Measurements from ENCODE around the gene HCK. TPM values are rescaled to one million over a fixed set of nuclear protein-coding genes. Genes with fewer than 3 reads are reported as not detected.

HCK gene
- total RNA-seq (1 to 10 TPM in 1 of 5 donors, under 1 TPM in 4; 0.29 to 1.5 (median 0.73) TPM), total RNA-seq (0 to 31.9 (median 1.0) reads per million in 29 experiments)
- 3.1 TPM for total RNA-seq (2013)

- H3K27ac ChIP-seq (ENCODE audit: low read length): no peak within 1 kb of the TSS
- peak within 1 kb of the TSS; percentile 26 to 32 for H3K4me3 ChIP-seq (ENCODE audit: control insufficient read depth in 1 of 2, extremely low read depth in 1 of 2, low read length in 1 of 2)
- H3K4me1 ChIP-seq (ENCODE audit: control insufficient read depth in 1 of 2, extremely low read depth in 1 of 2, insufficient read depth in 2 of 2, low read length in 2 of 2): peaks cover 4 to 21% of the 10 kb centered on the region in 2 experiments
- Mint-ChIP-seq H3K4me3 (peak within 1 kb of the TSS; percentile 66 to 82 (median 66)), H3K27ac (peak within 1 kb of the TSS in 1 of 2 donors; percentile 81), H3K36me3 (no peaks in the 10 kb centered on the region), H3K4me1 (peaks cover 15 to 23% (median 18%) of the 10 kb centered on the region in 3 donors), H3K9me3 (no peaks in the 10 kb centered on the region), H3K27me3 (peaks cover 49 to 64% of the 10 kb centered on the region in 2 donors)
- POLR2A ChIA-PET: interaction anchor here in 1 of 2 donors (0.6 kb wide), 1 partner anchor 20 kb away, joined by 5 read pairs; no protein-coding TSS in a partner anchor
- DNase-seq (peak in 2 of 35 experiments; percentile 9 to 33), ATAC-seq (replicated peaks in 1 of 4) (peak; percentile 38 to 55 (median 48))
- peaks cover 0 to 53% of the 10 kb centered on the region in 2 experiments for H3K27me3 ChIP-seq (replicated peaks in 1 of 2; ENCODE audit: control insufficient read depth in 2 of 2, extremely low read depth in 1 of 2, insufficient read depth in 2 of 2, low read length in 1 of 2)
- WGBS (ENCODE audit: insufficient coverage): under 1% methylated on average over 44 of the region's 58 CpGs
- no peaks in the 10 kb centered on the region for H3K36me3 ChIP-seq (ENCODE audit: control insufficient read depth in 2 of 2, extremely low read depth in 1 of 2, insufficient read depth in 1 of 2, low read length in 1 of 2)
- H3K9me3 ChIP-seq: no peaks in the 10 kb centered on the region
- CTCF ChIA-PET: no interaction called here
Measured at GRCh38 chr20:32052090-32052777, at the start of gene HCK. HCK (plus strand) TSS chr20:32052242.

DNA sequence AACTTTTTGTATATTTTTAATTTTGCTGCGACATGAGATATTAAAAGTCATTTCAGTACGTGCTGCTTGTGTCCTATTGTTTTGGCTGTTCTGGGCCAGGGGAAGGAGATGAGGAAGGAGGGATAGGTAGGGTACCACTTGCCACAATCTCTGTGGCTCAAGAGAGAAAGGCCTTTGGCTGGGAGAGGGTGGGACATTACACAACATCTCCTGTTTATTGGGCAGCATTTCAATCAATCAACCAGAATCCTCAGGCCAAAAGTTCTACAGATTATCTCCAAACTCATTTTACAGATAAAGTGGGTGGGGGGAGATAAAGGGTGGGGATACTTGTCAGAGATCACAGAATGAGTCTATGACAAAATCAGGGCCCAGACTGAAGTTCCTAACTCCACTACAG, 48.7 kb upstream of the HCK start:
- H3K4me3 ChIP-seq (ENCODE audit: control insufficient read depth in 1 of 2, extremely low read depth in 1 of 2, low read length in 1 of 2): no peak overlapping the region
- no peak overlapping the region for H3K27ac ChIP-seq (ENCODE audit: low read length)
- POLR2A ChIA-PET: no interaction called here
- peaks cover 0 to 6% (median 3%) of the 10 kb centered on the region in 3 donors for H3K4me1 Mint-ChIP-seq
- peaks cover 0 to 27% of the 10 kb centered on the region in 2 experiments for H3K27me3 ChIP-seq (replicated peaks in 1 of 2; ENCODE audit: control insufficient read depth in 2 of 2, extremely low read depth in 1 of 2, insufficient read depth in 2 of 2, low read length in 1 of 2)
- H3K4me1 ChIP-seq (ENCODE audit: control insufficient read depth in 1 of 2, extremely low read depth in 1 of 2, insufficient read depth in 2 of 2, low read length in 2 of 2): peaks cover 0 to 3% of the 10 kb centered on the region in 2 experiments
- no peak overlapping the region for H3K4me3 Mint-ChIP-seq
- H3K36me3 Mint-ChIP-seq: no peaks in the 10 kb centered on the region
- H3K9me3 Mint-ChIP-seq: no peaks in the 10 kb centered on the region
- CTCF ChIA-PET: no interaction called here
- no peaks in the 10 kb centered on the region for H3K36me3 ChIP-seq (ENCODE audit: control insufficient read depth in 2 of 2, extremely low read depth in 1 of 2, insufficient read depth in 1 of 2, low read length in 1 of 2)
- ATAC-seq (replicated peaks in 1 of 4): no peak
- H3K27me3 Mint-ChIP-seq: peaks cover 6 to 7% of the 10 kb centered on the region in 2 donors
- WGBS (ENCODE audit: insufficient coverage): 100% methylated on average over 1 of the region's 2 CpGs
- no peaks in the 10 kb centered on the region for H3K9me3 ChIP-seq
- no peak for DNase-seq
- no peak overlapping the region for H3K27ac Mint-ChIP-seq

- CTCF ChIA-PET: no interaction called here
- H3K27ac ChIP-seq (ENCODE audit: low read length): no peak overlapping the region
Measured at GRCh38 chr20:32004963-32005362, 47.1 kb upstream of the HCK start.

GRCh38 chr20:32006053-32006452, 46.0 kb upstream of the HCK start:
- Histone ChIP-seq H3K36me3 (ENCODE audit: control insufficient read depth in 2 of 2, extremely low read depth in 1 of 2, insufficient read depth in 1 of 2, low read length in 1 of 2) (no peaks in the 10 kb centered on the region), H3K27ac (ENCODE audit: low read length) (no peak overlapping the region), H3K9me3 (no peaks in the 10 kb centered on the region), H3K4me3 (ENCODE audit: control insufficient read depth in 1 of 2, extremely low read depth in 1 of 2, low read length in 1 of 2) (no peak overlapping the region), H3K4me1 (ENCODE audit: control insufficient read depth in 1 of 2, extremely low read depth in 1 of 2, insufficient read depth in 2 of 2, low read length in 2 of 2) (peaks cover 0 to 3% of the 10 kb centered on the region in 2 experiments), H3K27me3 (replicated peaks in 1 of 2; ENCODE audit: control insufficient read depth in 2 of 2, extremely low read depth in 1 of 2, insufficient read depth in 2 of 2, low read length in 1 of 2) (peaks cover 0 to 30% of the 10 kb centered on the region in 2 experiments)
- no peak overlapping the region for H3K27ac Mint-ChIP-seq
- no peak for ATAC-seq (replicated peaks in 1 of 4)
- no peak for DNase-seq
- peaks cover 0 to 6% (median 3%) of the 10 kb centered on the region in 3 donors for H3K4me1 Mint-ChIP-seq
- CTCF ChIA-PET: interaction anchor here in 1 of 2 donors (0.7 kb wide), 1 partner anchor 1374 kb away, joined by 3 read pairs; no protein-coding TSS in a partner anchor
- WGBS (ENCODE audit: insufficient coverage): 86% methylated on average over 3 of the region's 5 CpGs
- H3K4me3 Mint-ChIP-seq: no peak overlapping the region
- POLR2A ChIA-PET: no interaction called here
- no peaks in the 10 kb centered on the region for H3K9me3 Mint-ChIP-seq
- no peaks in the 10 kb centered on the region for H3K36me3 Mint-ChIP-seq
- peaks cover 6 to 9% of the 10 kb centered on the region in 2 donors for H3K27me3 Mint-ChIP-seq

More at GRCh38 chr20:32004963-32005362, 47.1 kb upstream of the HCK start:
- POLR2A ChIA-PET: no interaction called here
- no peaks in the 10 kb centered on the region for H3K9me3 ChIP-seq
- Mint-ChIP-seq H3K4me3 (no peak overlapping the region), H3K9me3 (no peaks in the 10 kb centered on the region), H3K27me3 (peaks cover 7 to 12% of the 10 kb centered on the region in 2 donors), H3K27ac (no peak overlapping the region), H3K36me3 (no peaks in the 10 kb centered on the region), H3K4me1 (peaks cover 0 to 6% (median 3%) of the 10 kb centered on the region in 3 donors)
- H3K27me3 ChIP-seq (replicated peaks in 1 of 2; ENCODE audit: control insufficient read depth in 2 of 2, extremely low read depth in 1 of 2, insufficient read depth in 2 of 2, low read length in 1 of 2): peaks cover 0 to 26% of the 10 kb centered on the region in 2 experiments
- H3K4me3 ChIP-seq (ENCODE audit: control insufficient read depth in 1 of 2, extremely low read depth in 1 of 2, low read length in 1 of 2): no peak overlapping the region
- H3K4me1 ChIP-seq (ENCODE audit: control insufficient read depth in 1 of 2, extremely low read depth in 1 of 2, insufficient read depth in 2 of 2, low read length in 2 of 2): peaks cover 0 to 3% of the 10 kb centered on the region in 2 experiments
- no peak for ATAC-seq (replicated peaks in 1 of 4)
- DNase-seq: no peak
- no peaks in the 10 kb centered on the region for H3K36me3 ChIP-seq (ENCODE audit: control insufficient read depth in 2 of 2, extremely low read depth in 1 of 2, insufficient read depth in 1 of 2, low read length in 1 of 2)

DNA sequence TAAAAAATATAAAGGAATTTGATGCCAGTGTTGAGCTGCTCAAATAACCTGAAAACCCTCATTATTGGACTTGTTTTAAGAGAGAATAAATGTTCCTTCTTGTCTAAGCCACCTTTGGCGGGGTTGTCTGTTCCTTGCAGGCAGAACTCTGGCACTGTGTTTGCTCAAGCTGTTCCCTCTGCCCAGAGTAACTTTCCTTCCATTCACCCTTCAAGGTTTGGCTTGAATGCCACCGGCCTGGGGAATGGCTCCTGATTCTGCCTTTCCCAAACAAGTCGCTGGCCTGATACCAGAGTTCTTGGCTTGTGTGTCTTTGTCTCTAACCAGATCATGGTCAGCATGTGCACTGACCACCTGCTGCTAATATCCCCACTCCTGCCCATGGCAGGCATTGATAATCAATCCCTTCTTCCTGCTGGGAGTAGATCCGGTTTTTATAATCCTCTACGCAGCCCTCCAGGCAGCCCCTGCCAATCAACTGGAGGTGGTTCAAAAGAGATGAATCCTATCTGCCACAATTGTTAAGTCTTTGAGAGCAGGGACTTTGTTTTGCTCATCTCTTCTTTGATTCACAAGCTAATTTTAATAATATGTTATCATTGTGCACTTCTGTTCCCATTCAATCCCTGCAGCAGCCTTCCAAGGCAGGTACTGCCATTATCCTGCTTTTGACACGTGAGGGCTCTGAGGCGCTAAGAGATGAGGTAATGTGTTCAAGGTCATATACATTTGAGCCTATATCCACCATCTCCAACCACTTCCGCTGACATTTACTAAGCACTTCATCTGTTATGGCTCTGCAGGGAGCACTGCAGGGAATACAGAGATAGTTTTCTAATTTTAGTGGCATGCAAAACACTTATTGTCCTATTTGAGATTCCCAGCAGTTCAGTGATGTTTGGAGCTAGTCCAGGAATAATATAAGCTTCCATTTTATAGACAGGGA, 44.9 kb upstream of the HCK start:
- CTCF ChIA-PET: no interaction called here

More for the DNA sequence above, 44.9 kb upstream of the HCK start:
- Histone ChIP-seq H3K4me1 (ENCODE audit: control insufficient read depth in 1 of 2, extremely low read depth in 1 of 2, insufficient read depth in 2 of 2, low read length in 2 of 2) (peaks cover 0 to 3% of the 10 kb centered on the region in 2 experiments), H3K27me3 (replicated peaks in 1 of 2; ENCODE audit: control insufficient read depth in 2 of 2, extremely low read depth in 1 of 2, insufficient read depth in 2 of 2, low read length in 1 of 2) (peaks cover 0 to 32% of the 10 kb centered on the region in 2 experiments), H3K9me3 (no peaks in the 10 kb centered on the region), H3K36me3 (ENCODE audit: control insufficient read depth in 2 of 2, extremely low read depth in 1 of 2, insufficient read depth in 1 of 2, low read length in 1 of 2) (no peaks in the 10 kb centered on the region), H3K4me3 (ENCODE audit: control insufficient read depth in 1 of 2, extremely low read depth in 1 of 2, low read length in 1 of 2) (no peak overlapping the region), H3K27ac (ENCODE audit: low read length) (no peak overlapping the region)
- ATAC-seq (replicated peaks in 1 of 4): no peak
- Mint-ChIP-seq H3K27me3 (peaks cover 9 to 12% of the 10 kb centered on the region in 2 donors), H3K4me1 (peaks cover 0 to 6% (median 3%) of the 10 kb centered on the region in 3 donors), H3K4me3 (no peak overlapping the region), H3K9me3 (no peaks in the 10 kb centered on the region), H3K27ac (no peak overlapping the region), H3K36me3 (no peaks in the 10 kb centered on the region)
- no peak for DNase-seq
- POLR2A ChIA-PET: no interaction called here
- WGBS (ENCODE audit: insufficient coverage): 83% methylated on average over 1 of the region's 8 CpGs

Measured in T-cell (primary cell).